Ovary (tissue), 3 donors: ENCODE data around the gene PAN2.

Experiments used
- CTCF ChIP-seq, 3 donors: fragments of 450-650 bp in 2 of 3; fragments of 200-600 bp in 1 of 3; IDR thresholded peaks; one replicate each; pipeline versions ENCODE4 v1.5.1 to v1.8.0; 2016 to 2022; ENCODE audit warnings: antibody characterized with exemption in 3 of 3, mild to moderate bottlenecking in 1 of 3
- POLR2A ChIP-seq: fragments of 450-650 bp; IDR thresholded peaks from one replicate; pipeline ENCODE4 v1.6.1; 2017; ENCODE audit warnings: antibody characterized with exemption, mild to moderate bottlenecking, moderate library complexity
- donor health status: DM: no; HTN: no; CAD: no.

- TF ChIP-seq CTCF (IDR thresholded peaks at IDR 0.05) (no peak), POLR2A (no peak)
These were observed 37.5 kb downstream of the PAN2 start for GRCh38 chr12:56296295-56296694.
